ENCODE data around the gene DAB2IP. TPM values are rescaled to one million over a fixed set of nuclear protein-coding genes. Genes with fewer than 3 reads are reported as not detected.

The DAB2IP gene
- total RNA-seq, 1 donor from 2014 or later: 46.0 TPM

DNA sequence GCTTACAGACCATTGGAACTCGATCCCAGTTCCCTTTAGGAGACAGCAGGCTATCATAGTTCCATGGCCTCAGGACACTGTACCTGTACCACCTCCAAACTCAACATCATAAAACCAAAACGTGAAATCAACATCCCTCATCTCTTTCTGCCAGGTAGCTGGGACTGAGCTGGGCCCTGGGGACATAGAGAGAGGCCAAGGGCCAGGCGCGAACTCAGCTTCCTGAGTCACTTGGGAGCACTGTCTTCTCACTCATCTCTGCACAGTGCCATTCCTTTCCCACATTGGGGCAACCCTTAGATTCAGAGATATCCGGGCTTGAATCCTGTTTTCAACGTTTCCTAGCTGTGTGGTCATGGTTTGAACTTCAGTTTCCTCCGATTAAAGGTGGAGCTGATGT, 12.2 kb downstream of the DAB2IP start:
- ATAC-seq: peak; percentile 20

GRCh38 chr9:121666294-121666693, 14.9 kb downstream of the DAB2IP start:
- ATAC-seq: peak; percentile 54

- ATAC-seq: peak; percentile 54
Observed at GRCh38 chr9:121667214-121667613, 15.8 kb downstream of the DAB2IP start.

GRCh38 chr9:121667890-121668289, 16.5 kb downstream of the DAB2IP start:
- ATAC-seq: no peak

DNA sequence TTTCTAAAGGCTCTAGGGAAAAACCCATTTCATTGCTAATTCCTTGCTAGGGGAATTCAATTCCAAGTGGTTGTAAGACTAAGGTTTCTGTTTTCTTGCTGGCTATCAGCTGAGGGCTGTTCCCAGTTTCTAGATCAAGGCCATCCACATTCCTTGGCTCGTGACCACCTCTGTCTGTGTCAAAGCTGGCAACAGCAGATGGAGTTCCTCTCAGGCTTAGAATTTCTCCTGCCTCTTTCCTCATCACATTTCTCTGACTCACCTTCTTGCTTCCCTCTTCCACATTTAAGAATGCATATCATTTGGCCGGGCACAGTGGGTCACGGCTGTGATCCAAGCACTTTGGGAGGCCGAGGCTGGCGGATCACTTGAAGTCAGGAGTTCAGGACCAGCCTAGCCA, 19.0 kb downstream of the DAB2IP start:
- no peak for ATAC-seq

- ATAC-seq: no peak
Observed at GRCh38 chr9:121671612-121672155, 20.2 kb downstream of the DAB2IP start.

GRCh38 chr9:121672213-121672612, 20.8 kb downstream of the DAB2IP start:
- ATAC-seq: no peak

- no peak for ATAC-seq
Observed at GRCh38 chr9:121672986-121673385, 21.6 kb downstream of the DAB2IP start.

GRCh38 chr9:121673576-121673975, 22.1 kb downstream of the DAB2IP start:
- ATAC-seq: no peak

DNA sequence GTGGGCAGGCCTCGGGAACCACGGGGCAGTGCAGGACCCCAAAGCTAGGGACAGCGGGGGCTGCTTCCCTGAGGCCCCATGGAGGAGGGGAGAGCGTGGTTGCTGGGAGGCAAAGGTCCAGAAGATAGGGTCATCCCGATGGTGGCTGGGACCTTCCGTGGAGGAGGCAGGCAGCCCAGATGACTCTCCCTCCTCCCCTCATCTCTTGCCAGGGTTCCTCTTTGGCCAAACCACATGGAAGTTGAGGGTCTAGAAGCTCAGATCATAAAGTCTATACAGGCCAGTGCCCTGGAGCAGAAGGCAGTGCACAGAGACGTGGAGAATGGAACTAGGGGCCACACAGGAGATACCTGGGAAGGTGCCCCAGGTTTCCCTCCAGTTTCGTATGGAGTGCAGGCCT, 22.6 kb downstream of the DAB2IP start:
- no peak for ATAC-seq

GRCh38 chr9:121674952-121675351, 23.5 kb downstream of the DAB2IP start:
- no peak for ATAC-seq

- ATAC-seq: no peak
Observed at GRCh38 chr9:121675381-121675780, 23.9 kb downstream of the DAB2IP start.

- ATAC-seq: peak; percentile 13
Observed at GRCh38 chr9:121675969-121676822, 24.8 kb downstream of the DAB2IP start.

- ATAC-seq: no peak
Observed at GRCh38 chr9:121676926-121677325, 25.5 kb downstream of the DAB2IP start.

DNA sequence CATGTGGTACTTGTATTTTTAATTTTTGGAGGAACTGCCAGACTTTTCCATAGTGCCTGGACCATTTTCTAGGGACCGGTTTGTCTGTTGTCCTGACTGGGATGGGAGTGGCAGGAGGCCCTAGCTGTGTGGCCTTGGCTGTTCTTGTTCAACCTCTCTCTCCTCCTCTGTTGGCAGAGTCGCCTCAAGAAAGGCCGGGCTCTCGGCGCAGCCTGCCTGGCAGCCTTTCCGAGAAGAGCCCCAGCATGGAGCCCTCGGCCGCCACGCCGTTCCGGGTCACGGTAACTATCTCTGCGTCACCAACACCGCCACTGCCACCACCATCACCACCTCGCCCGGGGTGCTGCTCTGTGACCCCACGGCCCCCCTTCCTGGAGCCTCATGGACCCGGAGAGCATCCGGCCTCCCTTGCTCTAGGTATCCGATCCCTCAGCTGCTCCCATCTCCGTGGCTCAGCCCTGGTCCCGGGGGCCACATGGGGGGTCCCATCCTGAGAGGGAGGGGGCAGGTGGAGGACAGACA, 27.1 kb downstream of the DAB2IP start:
- no peak for ATAC-seq

DNA sequence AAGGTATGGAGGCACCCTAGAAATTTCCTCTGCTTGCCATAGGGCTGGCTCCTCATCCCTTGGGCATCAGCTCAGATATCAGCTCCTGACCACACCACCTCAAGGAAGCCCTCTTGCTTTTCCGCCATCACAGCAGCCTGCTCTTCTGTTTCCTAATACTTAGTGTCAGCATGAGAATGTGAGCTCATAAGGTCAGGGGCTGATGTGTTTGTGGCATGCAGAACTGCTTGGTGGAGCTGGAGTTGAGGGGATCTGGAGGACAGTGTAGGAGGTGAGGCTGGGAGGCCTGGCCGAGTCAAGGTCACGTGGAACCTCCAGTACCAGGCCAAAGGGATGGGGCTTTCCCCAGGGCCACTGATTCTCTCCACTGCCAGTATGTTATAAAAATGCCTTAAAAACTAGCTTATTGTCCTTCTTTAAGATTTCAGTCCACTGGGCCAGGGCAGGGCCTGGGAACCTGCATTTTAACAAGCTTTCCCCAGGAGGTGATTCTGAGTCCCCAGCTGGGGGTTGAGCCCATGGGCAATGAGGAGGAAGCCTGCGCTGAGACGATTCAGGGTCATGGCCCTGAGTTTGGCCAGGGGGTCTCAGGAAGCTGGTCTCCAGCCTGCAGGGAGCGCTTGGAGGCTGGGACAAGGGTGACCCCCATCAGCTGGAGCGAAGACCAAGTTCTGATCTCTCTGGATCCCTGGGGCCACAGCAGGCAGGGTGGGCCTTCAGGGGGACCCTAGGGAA, 28.6 kb downstream of the DAB2IP start:
- no peak for ATAC-seq

GRCh38 chr9:121681404-121681803, 30.0 kb downstream of the DAB2IP start:
- ATAC-seq: no peak

- ATAC-seq: no peak
Observed at GRCh38 chr9:121682201-121682600, 30.8 kb downstream of the DAB2IP start.

GRCh38 chr9:121682926-121683515, 31.6 kb downstream of the DAB2IP start:
- no peak for ATAC-seq

GRCh38 chr9:121683652-121684051, 32.2 kb downstream of the DAB2IP start:
- ATAC-seq: no peak

- ATAC-seq: peak; percentile 15
Observed at GRCh38 chr9:121684381-121685145, 33.1 kb downstream of the DAB2IP start.

- no peak for ATAC-seq
Observed at GRCh38 chr9:121685146-121685794, 33.8 kb downstream of the DAB2IP start.

Data from esophagus mucosa (tissue), 1 donor.